WTC11 (cell line): ENCODE data around the gene C11orf21. TPM values are rescaled to one million over a fixed set of nuclear protein-coding genes. Genes with fewer than 3 reads are reported as not detected.

Experiments used
- ATAC-seq: fragments of 200-7000 bp; cut with Tn5 transposase; 2 replicates; pipeline ENCODE4 v1.10.0; 2021; ENCODE audit warnings: mild to moderate bottlenecking, moderate library complexity
- CTCF ChIA-PET: fragments of 300-600 bp; sonication (Branson Sonifier 250); formaldehyde crosslinking; loops from one replicate; lab custom pipeline; 2021; ENCODE audit warnings: antibody characterized with exemption; lab: Charles Lee
- POLR2A ChIA-PET: fragments of 350-600 bp; sonication (Branson Sonifier 250); formaldehyde crosslinking; loops from one replicate; lab custom pipeline; 2021; ENCODE audit warnings: antibody characterized with exemption; lab: Charles Lee
- DNase-seq: peaks from one replicate; pipeline ENCODE4 v3.0.0; 2021; ENCODE audit warnings: low spot score
- H3K27ac Mint-ChIP-seq: 2 replicates; pipeline ENCODE4 v1.8.0; 2021; ENCODE audit warnings: mixed read lengths
- H3K27me3 Mint-ChIP-seq: 2 replicates; pipeline ENCODE4 v1.8.0; 2021; ENCODE audit warnings: low read depth, mild to moderate bottlenecking, moderate library complexity, mixed read lengths
- H3K36me3 Mint-ChIP-seq: 2 replicates; pipeline ENCODE4 v1.8.0; 2021; ENCODE audit warnings: mixed read lengths
- H3K4me1 Mint-ChIP-seq: 2 replicates; pipeline ENCODE4 v1.8.0; 2022; ENCODE audit warnings: mixed read lengths
- H3K4me3 Mint-ChIP-seq: 2 replicates; pipeline ENCODE4 v1.8.0; 2021; ENCODE audit warnings: mild to moderate bottlenecking, moderate library complexity, mixed read lengths
- H3K9me3 Mint-ChIP-seq: 2 replicates; pipeline ENCODE4 v1.8.0; 2021; ENCODE audit warnings: mixed read lengths
- ATF1 ChIP-seq: sonication (generic); formaldehyde crosslinking; IDR thresholded peaks from 2 replicates; pipeline ENCODE4 v1.8.1; 2023; ENCODE audit warnings: mild to moderate bottlenecking, moderate library complexity, missing genetic modification reagents
- CREB1 ChIP-seq: sonication (generic); formaldehyde crosslinking; IDR thresholded peaks from 2 replicates; pipeline ENCODE4 v1.8.0; 2023; ENCODE audit warnings: mild to moderate bottlenecking, missing genetic modification reagents
- CREM ChIP-seq: sonication (generic); formaldehyde crosslinking; IDR thresholded peaks from 2 replicates; pipeline ENCODE4 v1.8.1; 2022; ENCODE audit warnings: mild to moderate bottlenecking, missing genetic modification reagents, moderate library complexity
- GABPB1 ChIP-seq: sonication (generic); formaldehyde crosslinking; IDR thresholded peaks from 2 replicates; pipeline ENCODE4 v1.8.1; 2023; ENCODE audit warnings: mild to moderate bottlenecking, missing genetic modification reagents
- JAZF1 ChIP-seq: fragments of 250-450 bp; sonication (Bioruptor Pico); IDR thresholded peaks from 2 replicates; pipeline ENCODE4 v1.9.0; 2021; ENCODE audit warnings: moderate library complexity, mild to moderate bottlenecking, inconsistent platforms
- JUN ChIP-seq: sonication (generic); formaldehyde crosslinking; IDR thresholded peaks from 2 replicates; pipeline ENCODE4 v1.8.0; 2023; ENCODE audit warnings: mild to moderate bottlenecking, missing genetic modification reagents
- MYBL2 ChIP-seq: sonication (generic); formaldehyde crosslinking; IDR thresholded peaks from 2 replicates; pipeline ENCODE4 v1.8.1; 2023; ENCODE audit warnings: mild to moderate bottlenecking, moderate library complexity, missing genetic modification reagents
- NR1H2 ChIP-seq: sonication (generic); formaldehyde crosslinking; IDR thresholded peaks from 2 replicates; pipeline ENCODE4 v1.9.0; 2021; ENCODE audit warnings: mild to moderate bottlenecking, moderate library complexity, missing genetic modification reagents
- SP1 ChIP-seq: sonication (generic); formaldehyde crosslinking; conservative IDR thresholded peaks from 2 replicates; pipeline ENCODE4 v1.8.1; 2022; ENCODE audit warnings: missing genetic modification reagents
- TCF7 ChIP-seq: sonication (generic); formaldehyde crosslinking; IDR thresholded peaks from 2 replicates; pipeline ENCODE4 v1.8.0; 2022; ENCODE audit warnings: mild to moderate bottlenecking, low read depth, missing genetic modification reagents, moderate library complexity
- TEAD1 ChIP-seq: sonication (generic); formaldehyde crosslinking; IDR thresholded peaks from 2 replicates; pipeline ENCODE4 v1.8.0; 2022; ENCODE audit warnings: mild to moderate bottlenecking, missing genetic modification reagents
- ZBTB21 ChIP-seq: sonication (generic); formaldehyde crosslinking; IDR thresholded peaks from 2 replicates; pipeline ENCODE4 v1.8.1; 2023; ENCODE audit warnings: mild to moderate bottlenecking, missing genetic modification reagents, borderline replicate concordance
- ZNF317 ChIP-seq: sonication (generic); formaldehyde crosslinking; IDR thresholded peaks from 2 replicates; pipeline ENCODE4 v1.8.1; 2023; ENCODE audit warnings: low read depth, mild to moderate bottlenecking, moderate library complexity, missing genetic modification reagents, borderline replicate concordance
- ZNF423 ChIP-seq: fragments of 250-450 bp; sonication (Bioruptor Pico); IDR thresholded peaks from 2 replicates; pipeline ENCODE4 v2.1.2; 2022; ENCODE audit warnings: mild to moderate bottlenecking, moderate library complexity
- total RNA-seq: library from RNA; stranded (reverse); gene quantifications from 3 replicates; pipeline ENCODE4 v1.2.3, GENCODE V29; 2021
- TF ChIP-seq, protein P1 (sequence below): sonication (generic); formaldehyde crosslinking; conservative IDR thresholded peaks from 2 replicates; pipeline ENCODE4 v1.8.1; 2023; ENCODE audit warnings: mild to moderate bottlenecking, low read depth, missing genetic modification reagents, moderate library complexity
- TF ChIP-seq, protein P2 (sequence below): sonication (generic); formaldehyde crosslinking; IDR thresholded peaks from 2 replicates; pipeline ENCODE4 v1.8.0; 2022; ENCODE audit warnings: missing genetic modification reagents
- TF ChIP-seq, protein P3 (sequence below): sonication (generic); formaldehyde crosslinking; IDR thresholded peaks from 2 replicates; pipeline ENCODE4 v1.8.0; 2022; ENCODE audit warnings: mild to moderate bottlenecking, missing genetic modification reagents
- TF ChIP-seq, protein P4 (sequence below): sonication (generic); formaldehyde crosslinking; IDR thresholded peaks from 2 replicates; pipeline ENCODE4 v1.8.0; 2023; ENCODE audit warnings: mild to moderate bottlenecking, missing genetic modification reagents
- TF ChIP-seq, protein P5 (sequence below): fragments of 250-450 bp; sonication (Bioruptor Pico); IDR thresholded peaks from 2 replicates; pipeline ENCODE4 v1.9.0; 2021; ENCODE audit warnings: moderate library complexity, mild to moderate bottlenecking, inconsistent platforms, borderline replicate concordance
- TF ChIP-seq, protein P6 (sequence below): sonication (generic); formaldehyde crosslinking; IDR thresholded peaks from 2 replicates; pipeline ENCODE4 v1.8.0; 2023; ENCODE audit warnings: missing genetic modification reagents

C11orf21 gene
- total RNA-seq, 1 experiment from 2014 or later: 0.24 TPM

DNA sequence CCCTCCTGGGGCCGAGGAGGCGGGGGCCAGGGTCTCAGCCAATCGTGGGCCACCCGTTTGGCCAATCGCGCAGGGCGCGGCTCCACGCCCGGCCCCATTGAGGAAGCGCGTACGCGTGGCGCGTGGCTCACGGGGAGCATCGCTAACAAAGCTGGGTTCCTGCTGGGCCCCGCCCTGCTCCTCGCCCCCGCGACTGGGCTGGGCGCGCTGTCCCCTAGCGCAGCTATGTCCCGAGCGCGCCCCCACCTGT is 30.7 kb downstream of the C11orf21 start:
- DNase-seq: no peak
- Mint-ChIP-seq H3K9me3 (no peaks in the 10 kb centered on the region), H3K36me3 (no peaks in the 10 kb centered on the region), H3K27ac (no peak overlapping the region)
- no peak for TF ChIP-seq NR1H2 (CRISPR knock-in tag)
- no peak for TF ChIP-seq ZNF317 (CRISPR knock-in tag)
- TF ChIP-seq ATF1 (CRISPR knock-in tag): no peak
- TF ChIP-seq SP1: no peak
- TF ChIP-seq TEAD1 (CRISPR knock-in tag): no peak
- no peak for TF ChIP-seq CREM (CRISPR knock-in tag)
- TF ChIP-seq, protein P1, sequence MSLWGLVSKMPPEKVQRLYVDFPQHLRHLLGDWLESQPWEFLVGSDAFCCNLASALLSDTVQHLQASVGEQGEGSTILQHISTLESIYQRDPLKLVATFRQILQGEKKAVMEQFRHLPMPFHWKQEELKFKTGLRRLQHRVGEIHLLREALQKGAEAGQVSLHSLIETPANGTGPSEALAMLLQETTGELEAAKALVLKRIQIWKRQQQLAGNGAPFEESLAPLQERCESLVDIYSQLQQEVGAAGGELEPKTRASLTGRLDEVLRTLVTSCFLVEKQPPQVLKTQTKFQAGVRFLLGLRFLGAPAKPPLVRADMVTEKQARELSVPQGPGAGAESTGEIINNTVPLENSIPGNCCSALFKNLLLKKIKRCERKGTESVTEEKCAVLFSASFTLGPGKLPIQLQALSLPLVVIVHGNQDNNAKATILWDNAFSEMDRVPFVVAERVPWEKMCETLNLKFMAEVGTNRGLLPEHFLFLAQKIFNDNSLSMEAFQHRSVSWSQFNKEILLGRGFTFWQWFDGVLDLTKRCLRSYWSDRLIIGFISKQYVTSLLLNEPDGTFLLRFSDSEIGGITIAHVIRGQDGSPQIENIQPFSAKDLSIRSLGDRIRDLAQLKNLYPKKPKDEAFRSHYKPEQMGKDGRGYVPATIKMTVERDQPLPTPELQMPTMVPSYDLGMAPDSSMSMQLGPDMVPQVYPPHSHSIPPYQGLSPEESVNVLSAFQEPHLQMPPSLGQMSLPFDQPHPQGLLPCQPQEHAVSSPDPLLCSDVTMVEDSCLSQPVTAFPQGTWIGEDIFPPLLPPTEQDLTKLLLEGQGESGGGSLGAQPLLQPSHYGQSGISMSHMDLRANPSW (CRISPR knock-in tag): no peak
- TF ChIP-seq JAZF1 (CRISPR knock-in tag): no peak
- TF ChIP-seq GABPB1: no peak
- no peak for TF ChIP-seq ZNF423 (CRISPR knock-in tag)
- TF ChIP-seq, protein P2, sequence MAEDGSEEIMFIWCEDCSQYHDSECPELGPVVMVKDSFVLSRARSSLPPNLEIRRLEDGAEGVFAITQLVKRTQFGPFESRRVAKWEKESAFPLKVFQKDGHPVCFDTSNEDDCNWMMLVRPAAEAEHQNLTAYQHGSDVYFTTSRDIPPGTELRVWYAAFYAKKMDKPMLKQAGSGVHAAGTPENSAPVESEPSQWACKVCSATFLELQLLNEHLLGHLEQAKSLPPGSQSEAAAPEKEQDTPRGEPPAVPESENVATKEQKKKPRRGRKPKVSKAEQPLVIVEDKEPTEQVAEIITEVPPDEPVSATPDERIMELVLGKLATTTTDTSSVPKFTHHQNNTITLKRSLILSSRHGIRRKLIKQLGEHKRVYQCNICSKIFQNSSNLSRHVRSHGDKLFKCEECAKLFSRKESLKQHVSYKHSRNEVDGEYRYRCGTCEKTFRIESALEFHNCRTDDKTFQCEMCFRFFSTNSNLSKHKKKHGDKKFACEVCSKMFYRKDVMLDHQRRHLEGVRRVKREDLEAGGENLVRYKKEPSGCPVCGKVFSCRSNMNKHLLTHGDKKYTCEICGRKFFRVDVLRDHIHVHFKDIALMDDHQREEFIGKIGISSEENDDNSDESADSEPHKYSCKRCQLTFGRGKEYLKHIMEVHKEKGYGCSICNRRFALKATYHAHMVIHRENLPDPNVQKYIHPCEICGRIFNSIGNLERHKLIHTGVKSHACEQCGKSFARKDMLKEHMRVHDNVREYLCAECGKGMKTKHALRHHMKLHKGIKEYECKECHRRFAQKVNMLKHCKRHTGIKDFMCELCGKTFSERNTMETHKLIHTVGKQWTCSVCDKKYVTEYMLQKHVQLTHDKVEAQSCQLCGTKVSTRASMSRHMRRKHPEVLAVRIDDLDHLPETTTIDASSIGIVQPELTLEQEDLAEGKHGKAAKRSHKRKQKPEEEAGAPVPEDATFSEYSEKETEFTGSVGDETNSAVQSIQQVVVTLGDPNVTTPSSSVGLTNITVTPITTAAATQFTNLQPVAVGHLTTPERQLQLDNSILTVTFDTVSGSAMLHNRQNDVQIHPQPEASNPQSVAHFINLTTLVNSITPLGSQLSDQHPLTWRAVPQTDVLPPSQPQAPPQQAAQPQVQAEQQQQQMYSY (CRISPR knock-in tag): no peak
- TF ChIP-seq CREB1: no peak
- TF ChIP-seq, protein P3, sequence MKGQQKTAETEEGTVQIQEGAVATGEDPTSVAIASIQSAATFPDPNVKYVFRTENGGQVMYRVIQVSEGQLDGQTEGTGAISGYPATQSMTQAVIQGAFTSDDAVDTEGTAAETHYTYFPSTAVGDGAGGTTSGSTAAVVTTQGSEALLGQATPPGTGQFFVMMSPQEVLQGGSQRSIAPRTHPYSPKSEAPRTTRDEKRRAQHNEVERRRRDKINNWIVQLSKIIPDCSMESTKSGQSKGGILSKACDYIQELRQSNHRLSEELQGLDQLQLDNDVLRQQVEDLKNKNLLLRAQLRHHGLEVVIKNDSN (CRISPR knock-in tag): no peak
- TF ChIP-seq ZBTB21 (CRISPR knock-in tag): no peak
- TF ChIP-seq, protein P4, sequence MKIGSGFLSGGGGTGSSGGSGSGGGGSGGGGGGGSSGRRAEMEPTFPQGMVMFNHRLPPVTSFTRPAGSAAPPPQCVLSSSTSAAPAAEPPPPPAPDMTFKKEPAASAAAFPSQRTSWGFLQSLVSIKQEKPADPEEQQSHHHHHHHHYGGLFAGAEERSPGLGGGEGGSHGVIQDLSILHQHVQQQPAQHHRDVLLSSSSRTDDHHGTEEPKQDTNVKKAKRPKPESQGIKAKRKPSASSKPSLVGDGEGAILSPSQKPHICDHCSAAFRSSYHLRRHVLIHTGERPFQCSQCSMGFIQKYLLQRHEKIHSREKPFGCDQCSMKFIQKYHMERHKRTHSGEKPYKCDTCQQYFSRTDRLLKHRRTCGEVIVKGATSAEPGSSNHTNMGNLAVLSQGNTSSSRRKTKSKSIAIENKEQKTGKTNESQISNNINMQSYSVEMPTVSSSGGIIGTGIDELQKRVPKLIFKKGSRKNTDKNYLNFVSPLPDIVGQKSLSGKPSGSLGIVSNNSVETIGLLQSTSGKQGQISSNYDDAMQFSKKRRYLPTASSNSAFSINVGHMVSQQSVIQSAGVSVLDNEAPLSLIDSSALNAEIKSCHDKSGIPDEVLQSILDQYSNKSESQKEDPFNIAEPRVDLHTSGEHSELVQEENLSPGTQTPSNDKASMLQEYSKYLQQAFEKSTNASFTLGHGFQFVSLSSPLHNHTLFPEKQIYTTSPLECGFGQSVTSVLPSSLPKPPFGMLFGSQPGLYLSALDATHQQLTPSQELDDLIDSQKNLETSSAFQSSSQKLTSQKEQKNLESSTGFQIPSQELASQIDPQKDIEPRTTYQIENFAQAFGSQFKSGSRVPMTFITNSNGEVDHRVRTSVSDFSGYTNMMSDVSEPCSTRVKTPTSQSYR (CRISPR knock-in tag): no peak
- no peak for TF ChIP-seq MYBL2 (CRISPR knock-in tag)
- TF ChIP-seq JUN (CRISPR knock-in tag): no peak
- TF ChIP-seq, protein P5, sequence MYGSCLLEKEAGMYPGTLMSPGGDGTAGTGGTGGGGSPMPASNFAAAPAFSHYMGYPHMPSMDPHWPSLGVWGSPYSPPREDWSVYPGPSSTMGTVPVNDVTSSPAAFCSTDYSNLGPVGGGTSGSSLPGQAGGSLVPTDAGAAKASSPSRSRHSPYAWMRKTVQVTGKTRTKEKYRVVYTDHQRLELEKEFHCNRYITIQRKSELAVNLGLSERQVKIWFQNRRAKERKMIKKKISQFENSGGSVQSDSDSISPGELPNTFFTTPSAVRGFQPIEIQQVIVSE (CRISPR knock-in tag): no peak
- TF ChIP-seq, protein P6, sequence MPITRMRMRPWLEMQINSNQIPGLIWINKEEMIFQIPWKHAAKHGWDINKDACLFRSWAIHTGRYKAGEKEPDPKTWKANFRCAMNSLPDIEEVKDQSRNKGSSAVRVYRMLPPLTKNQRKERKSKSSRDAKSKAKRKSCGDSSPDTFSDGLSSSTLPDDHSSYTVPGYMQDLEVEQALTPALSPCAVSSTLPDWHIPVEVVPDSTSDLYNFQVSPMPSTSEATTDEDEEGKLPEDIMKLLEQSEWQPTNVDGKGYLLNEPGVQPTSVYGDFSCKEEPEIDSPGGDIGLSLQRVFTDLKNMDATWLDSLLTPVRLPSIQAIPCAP (CRISPR knock-in tag): no peak
- no peak for TF ChIP-seq TCF7 (CRISPR knock-in tag)
- TF ChIP-seq, all 79 proteins: peak for 0
- no peak for ATAC-seq
- peaks cover 76% of the 10 kb centered on the region for H3K27me3 Mint-ChIP-seq
- H3K4me1 Mint-ChIP-seq: peaks cover 11% of the 10 kb centered on the region
- POLR2A ChIA-PET: no interaction called here
- H3K4me3 Mint-ChIP-seq: no peak overlapping the region
- CTCF ChIA-PET: interaction anchor here (0.6 kb wide), 1 partner anchor 129 kb away, joined by 5 read pairs; the partner anchor contains the start of gene TSSC4
